BE2C (cell line): ENCODE data around the gene HS3ST4.

Experiments used
- DNase-seq: peaks from one replicate; pipeline ENCODE4 v3.0.0-alpha.2; 2020
- H3K27me3 ChIP-seq: fragments of 250-450 bp; sonication (Bioruptor Pico); 2 replicates; pipeline ENCODE4 v1.5.1; 2020; ENCODE audit warnings: mild to moderate bottlenecking
- H3K36me3 ChIP-seq: fragments of 250-450 bp; sonication (Bioruptor Pico); 2 replicates; pipeline ENCODE4 v1.5.1; 2020; ENCODE audit warnings: mild to moderate bottlenecking
- H3K4me1 ChIP-seq: fragments of 250-450 bp; sonication (Bioruptor Pico); 2 replicates; pipeline ENCODE4 v1.5.1; 2020
- H3K4me3 ChIP-seq: 2 replicates; pipeline ENCODE4 v1.5.1; 2011; ENCODE audit warnings: low read depth, low read length
- H3K9me3 ChIP-seq: fragments of 250-450 bp; sonication (Bioruptor Pico); 2 replicates; pipeline ENCODE4 v1.5.1; 2020
- TF ChIP-seq, protein P1 (sequence below): IDR thresholded peaks from 2 replicates; pipeline ENCODE4 v1.5.1; 2012; ENCODE audit warnings: mild to moderate bottlenecking, low read depth, low read length

HS3ST4 gene

DNA sequence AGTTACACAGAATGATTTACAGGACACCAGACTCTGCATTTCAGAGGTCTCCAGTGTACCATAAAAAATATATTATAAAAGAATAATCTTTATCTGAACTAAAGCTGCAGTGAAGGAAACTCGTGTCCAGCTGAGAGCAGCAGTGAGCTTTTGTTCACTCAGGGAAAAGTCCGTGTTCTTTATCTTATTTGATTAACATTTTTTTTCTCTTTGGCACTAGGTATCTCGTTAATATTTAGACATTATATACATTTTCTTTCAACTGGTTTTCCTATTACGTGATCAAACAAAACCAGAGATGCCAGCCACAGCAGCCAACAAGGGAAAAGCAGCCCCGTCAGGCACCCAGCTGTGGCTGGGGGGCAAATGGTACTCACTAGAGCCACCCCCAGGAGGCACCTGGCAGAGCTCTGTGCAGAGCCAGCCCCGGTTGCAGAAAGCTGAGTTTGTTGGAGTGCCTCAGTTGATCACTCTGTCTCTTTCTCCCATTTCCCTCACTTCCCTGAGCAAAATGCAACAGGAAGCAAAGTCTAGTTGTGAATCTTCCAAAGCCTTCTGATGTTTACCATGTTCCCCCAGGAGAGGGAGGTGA, 1.1 kb upstream of the HS3ST4 start:
- Histone ChIP-seq H3K36me3 (no peaks in the 10 kb centered on the region), H3K4me3 (no peak overlapping the region), H3K4me1 (no peaks in the 10 kb centered on the region), H3K27me3 (peaks cover 36% of the 10 kb centered on the region), H3K9me3 (no peaks in the 10 kb centered on the region)
- no peak for DNase-seq
- TF ChIP-seq, protein P1, sequence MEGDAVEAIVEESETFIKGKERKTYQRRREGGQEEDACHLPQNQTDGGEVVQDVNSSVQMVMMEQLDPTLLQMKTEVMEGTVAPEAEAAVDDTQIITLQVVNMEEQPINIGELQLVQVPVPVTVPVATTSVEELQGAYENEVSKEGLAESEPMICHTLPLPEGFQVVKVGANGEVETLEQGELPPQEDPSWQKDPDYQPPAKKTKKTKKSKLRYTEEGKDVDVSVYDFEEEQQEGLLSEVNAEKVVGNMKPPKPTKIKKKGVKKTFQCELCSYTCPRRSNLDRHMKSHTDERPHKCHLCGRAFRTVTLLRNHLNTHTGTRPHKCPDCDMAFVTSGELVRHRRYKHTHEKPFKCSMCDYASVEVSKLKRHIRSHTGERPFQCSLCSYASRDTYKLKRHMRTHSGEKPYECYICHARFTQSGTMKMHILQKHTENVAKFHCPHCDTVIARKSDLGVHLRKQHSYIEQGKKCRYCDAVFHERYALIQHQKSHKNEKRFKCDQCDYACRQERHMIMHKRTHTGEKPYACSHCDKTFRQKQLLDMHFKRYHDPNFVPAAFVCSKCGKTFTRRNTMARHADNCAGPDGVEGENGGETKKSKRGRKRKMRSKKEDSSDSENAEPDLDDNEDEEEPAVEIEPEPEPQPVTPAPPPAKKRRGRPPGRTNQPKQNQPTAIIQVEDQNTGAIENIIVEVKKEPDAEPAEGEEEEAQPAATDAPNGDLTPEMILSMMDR = no peak

- H3K27me3 ChIP-seq = peaks cover 36% of the 10 kb centered on the region
- DNase-seq = no peak
- no peaks in the 10 kb centered on the region for H3K4me1 ChIP-seq
- TF ChIP-seq, protein P1 = no peak
- H3K9me3 ChIP-seq = no peaks in the 10 kb centered on the region
- no peak overlapping the region for H3K4me3 ChIP-seq
- no peaks in the 10 kb centered on the region for H3K36me3 ChIP-seq
These were observed 587 bp downstream of the HS3ST4 start for GRCh38 chr16:25692351-25692741.

DNA sequence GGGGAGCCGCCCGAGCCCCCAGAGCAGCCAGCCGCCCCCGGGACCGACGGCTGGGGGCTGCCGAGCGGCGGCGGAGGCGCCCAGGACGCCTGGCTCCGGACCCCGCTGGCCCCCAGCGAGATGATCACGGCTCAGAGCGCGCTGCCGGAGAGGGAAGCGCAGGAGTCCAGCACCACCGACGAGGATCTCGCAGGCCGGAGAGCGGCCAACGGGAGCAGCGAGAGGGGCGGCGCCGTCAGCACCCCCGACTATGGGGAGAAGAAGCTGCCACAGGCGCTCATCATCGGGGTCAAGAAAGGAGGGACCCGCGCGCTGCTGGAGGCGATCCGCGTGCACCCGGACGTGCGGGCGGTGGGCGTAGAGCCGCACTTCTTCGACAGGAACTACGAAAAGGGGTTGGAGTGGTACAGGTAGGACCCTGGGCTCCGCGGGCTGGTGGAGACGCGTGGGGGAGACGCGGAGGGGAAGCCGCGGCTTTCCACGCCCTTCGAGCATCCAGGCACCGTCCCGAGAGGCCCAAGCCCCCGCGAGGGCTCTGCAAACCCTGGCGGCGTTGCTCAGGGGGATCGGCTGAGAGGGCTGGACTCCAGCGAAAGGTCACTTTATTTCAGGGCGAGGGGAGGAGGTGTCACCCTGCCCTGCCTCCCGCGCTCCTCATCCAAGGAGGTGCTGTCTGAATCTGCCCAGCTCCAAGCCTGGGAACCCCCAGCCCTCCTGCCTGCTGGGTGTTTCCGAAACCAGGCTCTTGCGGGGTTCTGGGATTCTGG, 1.2 kb downstream of the HS3ST4 start:
- DNase-seq = no peak
- Histone ChIP-seq H3K4me3 (no peak overlapping the region), H3K4me1 (no peaks in the 10 kb centered on the region), H3K36me3 (no peaks in the 10 kb centered on the region), H3K9me3 (no peaks in the 10 kb centered on the region), H3K27me3 (peaks cover 36% of the 10 kb centered on the region)
- TF ChIP-seq, protein P1 = no peak

DNA sequence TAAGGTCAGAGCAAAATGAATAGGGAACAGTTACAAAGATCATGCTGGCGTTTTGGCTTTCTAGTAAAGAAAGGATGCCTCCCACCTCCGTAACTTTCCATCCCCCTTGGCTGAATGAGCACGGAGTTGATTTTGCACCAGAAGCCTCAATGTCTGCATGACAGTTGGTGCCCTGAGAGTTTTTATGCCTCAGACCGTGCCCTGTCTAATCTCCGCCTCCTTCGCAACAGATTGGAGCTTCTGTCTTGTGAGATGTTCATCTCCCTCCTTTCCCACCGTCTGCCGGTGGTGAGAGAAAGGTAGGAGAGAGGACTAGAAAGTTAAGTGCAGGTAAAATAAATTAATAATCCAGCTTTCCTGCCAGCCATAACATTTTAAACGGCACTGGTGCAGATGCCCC, 1.9 kb downstream of the HS3ST4 start:
- no peaks in the 10 kb centered on the region for H3K4me1 ChIP-seq
- H3K9me3 ChIP-seq = no peaks in the 10 kb centered on the region
- peaks cover 36% of the 10 kb centered on the region for H3K27me3 ChIP-seq
- TF ChIP-seq, protein P1 = no peak
- no peak overlapping the region for H3K4me3 ChIP-seq
- DNase-seq = no peak
- no peaks in the 10 kb centered on the region for H3K36me3 ChIP-seq

GRCh38 chr16:25699069-25699468, 7.3 kb downstream of the HS3ST4 start:
- Histone ChIP-seq H3K27me3 (peaks cover 4% of the 10 kb centered on the region), H3K9me3 (no peaks in the 10 kb centered on the region), H3K4me1 (no peaks in the 10 kb centered on the region), H3K4me3 (no peak overlapping the region), H3K36me3 (no peaks in the 10 kb centered on the region)
- no peak for DNase-seq
- TF ChIP-seq, protein P1 = no peak

GRCh38 chr16:25700547-25700946, 8.8 kb downstream of the HS3ST4 start:
- no peaks in the 10 kb centered on the region for H3K36me3 ChIP-seq
- no peaks in the 10 kb centered on the region for H3K9me3 ChIP-seq
- H3K27me3 ChIP-seq = no peaks in the 10 kb centered on the region
- DNase-seq = no peak
- no peak overlapping the region for H3K4me3 ChIP-seq
- TF ChIP-seq, protein P1 = no peak
- no peaks in the 10 kb centered on the region for H3K4me1 ChIP-seq
